Measurements from ENCODE around the gene SCN2A. TPM values are rescaled to one million over a fixed set of nuclear protein-coding genes. Genes with fewer than 3 reads are reported as not detected.

The SCN2A gene
- under 0.01 TPM for total RNA-seq

- Histone ChIP-seq H3K27me3 (ENCODE audit: insufficient read depth, low read length) (no peaks in the 10 kb centered on the region), H3K4me3 (ENCODE audit: low read length) (no peak within 1 kb of the TSS), H3K4me1 (ENCODE audit: insufficient read depth, low read length) (no peaks in the 10 kb centered on the region), H3K9me3 (ENCODE audit: low read depth, low read length) (no peaks in the 10 kb centered on the region)
These were observed at the start of gene SCN2A for GRCh38 chr2:165239230-165239629. TSS of gene SCN2A (plus strand) at chr2:165239414. CDS start at chr2:165295824, 56,410 bp downstream.

GRCh38 chr2:165191096-165191728 is 48.0 kb upstream of the SCN2A start:
- no peaks in the 10 kb centered on the region for H3K9me3 ChIP-seq (ENCODE audit: low read depth, low read length)
- H3K4me3 ChIP-seq (ENCODE audit: low read length) = no peak overlapping the region
- H3K4me1 ChIP-seq (ENCODE audit: insufficient read depth, low read length) = no peaks in the 10 kb centered on the region
- H3K27me3 ChIP-seq (ENCODE audit: insufficient read depth, low read length) = no peaks in the 10 kb centered on the region

- no peaks in the 10 kb centered on the region for H3K9me3 ChIP-seq (ENCODE audit: low read depth, low read length)
- no peaks in the 10 kb centered on the region for H3K4me1 ChIP-seq (ENCODE audit: insufficient read depth, low read length)
- no peak overlapping the region for H3K4me3 ChIP-seq (ENCODE audit: low read length)
- H3K27me3 ChIP-seq (ENCODE audit: insufficient read depth, low read length) = no peaks in the 10 kb centered on the region
These were observed 46.5 kb upstream of the SCN2A start for GRCh38 chr2:165192729-165193128.

- no peaks in the 10 kb centered on the region for H3K9me3 ChIP-seq (ENCODE audit: low read depth, low read length)
- no peak overlapping the region for H3K4me3 ChIP-seq (ENCODE audit: low read length)
- no peaks in the 10 kb centered on the region for H3K27me3 ChIP-seq (ENCODE audit: insufficient read depth, low read length)
- H3K4me1 ChIP-seq (ENCODE audit: insufficient read depth, low read length) = no peaks in the 10 kb centered on the region
These were observed 45.9 kb upstream of the SCN2A start for GRCh38 chr2:165193178-165193777.

GRCh38 chr2:165196411-165196810 is 42.8 kb upstream of the SCN2A start:
- Histone ChIP-seq H3K9me3 (ENCODE audit: low read depth, low read length) (no peaks in the 10 kb centered on the region), H3K4me3 (ENCODE audit: low read length) (no peak overlapping the region), H3K27me3 (ENCODE audit: insufficient read depth, low read length) (no peaks in the 10 kb centered on the region), H3K4me1 (ENCODE audit: insufficient read depth, low read length) (no peaks in the 10 kb centered on the region)

GRCh38 chr2:165197346-165197745 is 41.9 kb upstream of the SCN2A start:
- Histone ChIP-seq H3K27me3 (ENCODE audit: insufficient read depth, low read length) (no peaks in the 10 kb centered on the region), H3K9me3 (ENCODE audit: low read depth, low read length) (no peaks in the 10 kb centered on the region), H3K4me3 (ENCODE audit: low read length) (no peak overlapping the region), H3K4me1 (ENCODE audit: insufficient read depth, low read length) (no peaks in the 10 kb centered on the region)

GRCh38 chr2:165198181-165198580 is 41.0 kb upstream of the SCN2A start:
- no peaks in the 10 kb centered on the region for H3K4me1 ChIP-seq (ENCODE audit: insufficient read depth, low read length)
- no peaks in the 10 kb centered on the region for H3K27me3 ChIP-seq (ENCODE audit: insufficient read depth, low read length)
- no peak overlapping the region for H3K4me3 ChIP-seq (ENCODE audit: low read length)
- H3K9me3 ChIP-seq (ENCODE audit: low read depth, low read length) = no peaks in the 10 kb centered on the region

GRCh38 chr2:165202239-165202638 is 37.0 kb upstream of the SCN2A start:
- no peak overlapping the region for H3K4me3 ChIP-seq (ENCODE audit: low read length)
- no peaks in the 10 kb centered on the region for H3K27me3 ChIP-seq (ENCODE audit: insufficient read depth, low read length)
- no peaks in the 10 kb centered on the region for H3K9me3 ChIP-seq (ENCODE audit: low read depth, low read length)
- no peaks in the 10 kb centered on the region for H3K4me1 ChIP-seq (ENCODE audit: insufficient read depth, low read length)

GRCh38 chr2:165203689-165204559 is 35.3 kb upstream of the SCN2A start, which contains the start of gene SCN3A:
TSS of gene SCN3A (minus strand) at chr2:165204050. CDS start at chr2:165176394, 27,656 bp downstream.
- Histone ChIP-seq H3K9me3 (ENCODE audit: low read depth, low read length) (no peaks in the 10 kb centered on the region), H3K4me3 (ENCODE audit: low read length) (no peak within 1 kb of the TSS), H3K27me3 (ENCODE audit: insufficient read depth, low read length) (no peaks in the 10 kb centered on the region), H3K4me1 (ENCODE audit: insufficient read depth, low read length) (no peaks in the 10 kb centered on the region)

GRCh38 chr2:165205865-165206264 is 33.3 kb upstream of the SCN2A start:
- Histone ChIP-seq H3K4me3 (ENCODE audit: low read length) (no peak overlapping the region), H3K27me3 (ENCODE audit: insufficient read depth, low read length) (no peaks in the 10 kb centered on the region), H3K4me1 (ENCODE audit: insufficient read depth, low read length) (no peaks in the 10 kb centered on the region), H3K9me3 (ENCODE audit: low read depth, low read length) (no peaks in the 10 kb centered on the region)

GRCh38 chr2:165208094-165208493 is 31.1 kb upstream of the SCN2A start:
- Histone ChIP-seq H3K4me3 (ENCODE audit: low read length) (no peak overlapping the region), H3K27me3 (ENCODE audit: insufficient read depth, low read length) (no peaks in the 10 kb centered on the region), H3K4me1 (ENCODE audit: insufficient read depth, low read length) (no peaks in the 10 kb centered on the region), H3K9me3 (ENCODE audit: low read depth, low read length) (no peaks in the 10 kb centered on the region)

GRCh38 chr2:165214093-165214492 is 25.1 kb upstream of the SCN2A start:
- H3K4me3 ChIP-seq (ENCODE audit: low read length) = no peak overlapping the region
- no peaks in the 10 kb centered on the region for H3K27me3 ChIP-seq (ENCODE audit: insufficient read depth, low read length)
- H3K9me3 ChIP-seq (ENCODE audit: low read depth, low read length) = no peaks in the 10 kb centered on the region
- H3K4me1 ChIP-seq (ENCODE audit: insufficient read depth, low read length) = no peaks in the 10 kb centered on the region

GRCh38 chr2:165219481-165219880 is 19.7 kb upstream of the SCN2A start:
- Histone ChIP-seq H3K27me3 (ENCODE audit: insufficient read depth, low read length) (no peaks in the 10 kb centered on the region), H3K9me3 (ENCODE audit: low read depth, low read length) (no peaks in the 10 kb centered on the region), H3K4me3 (ENCODE audit: low read length) (no peak overlapping the region), H3K4me1 (ENCODE audit: insufficient read depth, low read length) (no peaks in the 10 kb centered on the region)

GRCh38 chr2:165224941-165225340 is 14.3 kb upstream of the SCN2A start:
- Histone ChIP-seq H3K9me3 (ENCODE audit: low read depth, low read length) (no peaks in the 10 kb centered on the region), H3K4me1 (ENCODE audit: insufficient read depth, low read length) (no peaks in the 10 kb centered on the region), H3K4me3 (ENCODE audit: low read length) (no peak overlapping the region), H3K27me3 (ENCODE audit: insufficient read depth, low read length) (no peaks in the 10 kb centered on the region)

- Histone ChIP-seq H3K4me3 (ENCODE audit: low read length) (no peak overlapping the region), H3K4me1 (ENCODE audit: insufficient read depth, low read length) (no peaks in the 10 kb centered on the region), H3K27me3 (ENCODE audit: insufficient read depth, low read length) (no peaks in the 10 kb centered on the region), H3K9me3 (ENCODE audit: low read depth, low read length) (no peaks in the 10 kb centered on the region)
These were observed 11.6 kb upstream of the SCN2A start for GRCh38 chr2:165227571-165227970.
